Hepatic stellate cell (primary cell): Measurements from ENCODE around the gene NOXRED1.
A peak's percentile ranks its signal among the peaks of the same experiment; 100 is the strongest.
"Not testable (repeated sequence)": the region's sequence is repeated elsewhere in the genome, so short reads cannot be mapped to it uniquely, and the experiment has no call there.

Experiments used
- DNase-seq: peaks from one replicate; pipeline ENCODE4 v3.0.0; 2011; ENCODE audit warnings: low spot score

Gene NOXRED1

GRCh38 chr14:77423423-77423822 lies at the start of gene NOXRED1:
TSS of gene NOXRED1 (minus strand) at chr14:77423523. CDS start at chr14:77422889, 634 bp downstream.
- DNase-seq, result no peak

GRCh38 chr14:77470224-77470870 lies 47.0 kb upstream of the NOXRED1 start:
- DNase-seq, result no peak

GRCh38 chr14:77469539-77469938 lies 46.2 kb upstream of the NOXRED1 start:
- DNase-seq, result no peak

- DNase-seq, result no peak
Measured at GRCh38 chr14:77469067-77469505, 45.8 kb upstream of the NOXRED1 start.

GRCh38 chr14:77467801-77468200 lies 44.5 kb upstream of the NOXRED1 start:
- DNase-seq, result no peak

- peak; percentile 55 for DNase-seq
Measured at GRCh38 chr14:77459072-77459723, 35.9 kb upstream of the NOXRED1 start.

GRCh38 chr14:77458249-77458950 lies 35.1 kb upstream of the NOXRED1 start:
- peak; percentile 41 for DNase-seq

GRCh38 chr14:77457522-77458248 lies 34.4 kb upstream of the NOXRED1 start, which contains the start of the genes AHSA1 and VIPAS39:
TSS of gene AHSA1 (plus strand) at chr14:77458093. CDS start at chr14:77458190, 97 bp downstream.
TSS of gene VIPAS39 (minus strand) at chr14:77457601. CDS start at chr14:77454102, 3,499 bp downstream.
- peak; percentile 91 for DNase-seq

- peak; percentile 30 for DNase-seq
Measured at GRCh38 chr14:77457115-77457521, 33.8 kb upstream of the NOXRED1 start.

GRCh38 chr14:77455966-77456640 lies 32.8 kb upstream of the NOXRED1 start:
- DNase-seq, result no peak

- no peak for DNase-seq
Measured at GRCh38 chr14:77442196-77442595, 18.9 kb upstream of the NOXRED1 start.

- no peak for DNase-seq
Measured at GRCh38 chr14:77439861-77440260, 16.5 kb upstream of the NOXRED1 start.

- no peak for DNase-seq
Measured at GRCh38 chr14:77438596-77438995, 15.3 kb upstream of the NOXRED1 start.

GRCh38 chr14:77436042-77436441 lies 12.7 kb upstream of the NOXRED1 start:
- DNase-seq, result no peak

- DNase-seq, result no peak
Measured at GRCh38 chr14:77426396-77426795, 3.1 kb upstream of the NOXRED1 start.

GRCh38 chr14:77424862-77425261 lies 1.5 kb upstream of the NOXRED1 start:
- DNase-seq, result no peak

- DNase-seq, result no peak
Measured at GRCh38 chr14:77421201-77421600, 2.1 kb downstream of the NOXRED1 start.

- DNase-seq, result no peak
Measured at GRCh38 chr14:77416836-77417235, 6.5 kb downstream of the NOXRED1 start.

GRCh38 chr14:77416098-77416497 lies 7.2 kb downstream of the NOXRED1 start:
- DNase-seq, result not testable (repeated sequence)

GRCh38 chr14:77415403-77416030 lies 7.8 kb downstream of the NOXRED1 start:
- DNase-seq, result not testable (repeated sequence)

GRCh38 chr14:77409131-77409533 lies 14.2 kb downstream of the NOXRED1 start:
- DNase-seq, result no peak
